Mesenchymal stem cell (in vitro differentiated cells and primary cell): ENCODE results near the gene ZNF541. TPM values are rescaled to one million over a fixed set of nuclear protein-coding genes. Genes with fewer than 3 reads are reported as not detected.

Source experiments
- DNase-seq: peaks from one replicate; pipeline ENCODE4 v3.0.0-alpha.2; 2013
- H2AFZ ChIP-seq: one replicate; pipeline ENCODE4 v1.6.1; 2013; ENCODE audit warnings: low read depth, mild to moderate bottlenecking, control low read depth, inconsistent platforms, low read length, moderate library complexity
- H2AK5ac ChIP-seq: 2 replicates; pipeline ENCODE4 v1.6.1; 2013; ENCODE audit warnings: low read length, moderate library complexity, mild to moderate bottlenecking, inconsistent platforms; ENCODE audit not compliant: severe bottlenecking
- H2BK120ac ChIP-seq: one replicate; pipeline ENCODE4 v1.6.1; 2013; ENCODE audit warnings: low read depth, mild to moderate bottlenecking, inconsistent platforms, low read length, moderate library complexity
- H2BK12ac ChIP-seq, 2 experiments: one replicate each; pipeline ENCODE4 v1.6.1; 2013; ENCODE audit warnings: inconsistent platforms in 2 of 2, low read length in 2 of 2, mild to moderate bottlenecking in 2 of 2, moderate library complexity in 2 of 2, control low read depth in 1 of 2
- H2BK15ac ChIP-seq: one replicate; pipeline ENCODE4 v1.6.1; 2013; ENCODE audit warnings: mild to moderate bottlenecking, low read depth, inconsistent platforms; ENCODE audit not compliant: poor library complexity, severe bottlenecking
- H2BK5ac ChIP-seq: 2 replicates; pipeline ENCODE4 v1.6.1; 2013; ENCODE audit warnings: low read depth, mild to moderate bottlenecking, low read length, control low read depth, inconsistent platforms; ENCODE audit not compliant: poor library complexity, severe bottlenecking
- H3K14ac ChIP-seq, 2 experiments: one replicate each; pipeline ENCODE4 v1.6.1; 2013; ENCODE audit warnings: inconsistent platforms in 2 of 2, low read length in 2 of 2, control low read depth in 1 of 2, mild to moderate bottlenecking in 1 of 2, moderate library complexity in 1 of 2
- H3K18ac ChIP-seq, 2 experiments: one replicate each; pipeline ENCODE4 v1.6.1; 2013; ENCODE audit warnings: inconsistent platforms in 2 of 2, low read length in 2 of 2, control low read depth in 1 of 2, low read depth in 1 of 2, mild to moderate bottlenecking in 1 of 2
- H3K23ac ChIP-seq, 2 experiments: one replicate each; pipeline ENCODE4 v1.6.1; 2013; ENCODE audit warnings: inconsistent platforms in 2 of 2, low read length in 2 of 2, mild to moderate bottlenecking in 2 of 2, moderate library complexity in 2 of 2, control low read depth in 1 of 2
- H3K27ac ChIP-seq: 2 replicates; pipeline ENCODE4 v1.5.1; 2013; ENCODE audit warnings: mild to moderate bottlenecking, moderate library complexity, low read length, control low read depth, inconsistent platforms; ENCODE audit not compliant: poor library complexity, severe bottlenecking
- H3K27me3 ChIP-seq, 2 experiments: 2 replicates each; pipeline versions ENCODE4 v1.6.1 to v1.7.0; 2013; ENCODE audit warnings: low read length in 2 of 2, mild to moderate bottlenecking in 2 of 2, moderate library complexity in 2 of 2, control low read depth in 1 of 2, inconsistent platforms in 1 of 2; ENCODE audit not compliant: control insufficient read depth in 1 of 2, insufficient read depth in 1 of 2
- H3K36me3 ChIP-seq, 2 experiments: 2 replicates each; pipeline versions ENCODE4 v1.6.1 to v1.7.0; 2013; ENCODE audit warnings: low read length in 2 of 2, control low read depth in 1 of 2, inconsistent platforms in 1 of 2, low read depth in 1 of 2, mild to moderate bottlenecking in 1 of 2; ENCODE audit not compliant: insufficient read depth in 2 of 2, control insufficient read depth in 1 of 2
- H3K4ac ChIP-seq, 2 experiments: one replicate each; pipeline ENCODE4 v1.6.1; 2013; ENCODE audit warnings: inconsistent platforms in 2 of 2, low read length in 2 of 2, mild to moderate bottlenecking in 2 of 2, moderate library complexity in 2 of 2, control low read depth in 1 of 2, low read depth in 1 of 2
- H3K4me1 ChIP-seq: 2 replicates; pipeline ENCODE4 v1.6.1; 2013; ENCODE audit warnings: low read depth, low read length, control low read depth; ENCODE audit not compliant: control insufficient read depth, insufficient read depth
- H3K4me2 ChIP-seq: 2 replicates; pipeline ENCODE4 v1.6.1; 2013; ENCODE audit warnings: low read length, mild to moderate bottlenecking, inconsistent platforms; ENCODE audit not compliant: poor library complexity, severe bottlenecking
- H3K4me3 ChIP-seq, 2 experiments: 2 replicates each; pipeline versions ENCODE4 v1.5.1 to v1.7.0; 2013; ENCODE audit warnings: low read length in 2 of 2, mild to moderate bottlenecking in 2 of 2, control low read depth in 1 of 2, low read depth in 1 of 2; ENCODE audit not compliant: insufficient read depth in 1 of 2
- H3K79me1 ChIP-seq: replicated peaks from 2 replicates; pipeline ENCODE4 v1.6.1; 2013; ENCODE audit warnings: mild to moderate bottlenecking, control low read depth, low read length, inconsistent platforms; ENCODE audit not compliant: poor library complexity, severe bottlenecking
- H3K9ac ChIP-seq: 2 replicates; pipeline ENCODE4 v1.7.0; 2013; ENCODE audit warnings: mild to moderate bottlenecking, low read length, moderate library complexity
- H3K9me3 ChIP-seq: 2 replicates; pipeline ENCODE4 v1.7.0; 2013; ENCODE audit warnings: mild to moderate bottlenecking, low read length; ENCODE audit not compliant: control insufficient read depth
- H4K8ac ChIP-seq: one replicate; pipeline ENCODE4 v1.6.1; 2013; ENCODE audit warnings: inconsistent platforms, mild to moderate bottlenecking, low read length, moderate library complexity
- H4K91ac ChIP-seq: one replicate; pipeline ENCODE4 v1.6.1; 2013; ENCODE audit warnings: mild to moderate bottlenecking, low read length, inconsistent platforms
- WGBS: methylation state at CpG from one replicate; pipeline ENCODE4 v1.1.7; 2013; ENCODE audit warnings: mixed read lengths; 5-methylcytosine and 5-hydroxymethylcytosine counted together
- polyA plus RNA-seq, 2 experiments: library from polyadenylated mRNA; stranded (reverse); fragments of 200-250 nt; gene quantifications; one replicate each; pipeline ENCODE4 v1.2.3, GENCODE V29; 2013

ZNF541 gene, protein sequence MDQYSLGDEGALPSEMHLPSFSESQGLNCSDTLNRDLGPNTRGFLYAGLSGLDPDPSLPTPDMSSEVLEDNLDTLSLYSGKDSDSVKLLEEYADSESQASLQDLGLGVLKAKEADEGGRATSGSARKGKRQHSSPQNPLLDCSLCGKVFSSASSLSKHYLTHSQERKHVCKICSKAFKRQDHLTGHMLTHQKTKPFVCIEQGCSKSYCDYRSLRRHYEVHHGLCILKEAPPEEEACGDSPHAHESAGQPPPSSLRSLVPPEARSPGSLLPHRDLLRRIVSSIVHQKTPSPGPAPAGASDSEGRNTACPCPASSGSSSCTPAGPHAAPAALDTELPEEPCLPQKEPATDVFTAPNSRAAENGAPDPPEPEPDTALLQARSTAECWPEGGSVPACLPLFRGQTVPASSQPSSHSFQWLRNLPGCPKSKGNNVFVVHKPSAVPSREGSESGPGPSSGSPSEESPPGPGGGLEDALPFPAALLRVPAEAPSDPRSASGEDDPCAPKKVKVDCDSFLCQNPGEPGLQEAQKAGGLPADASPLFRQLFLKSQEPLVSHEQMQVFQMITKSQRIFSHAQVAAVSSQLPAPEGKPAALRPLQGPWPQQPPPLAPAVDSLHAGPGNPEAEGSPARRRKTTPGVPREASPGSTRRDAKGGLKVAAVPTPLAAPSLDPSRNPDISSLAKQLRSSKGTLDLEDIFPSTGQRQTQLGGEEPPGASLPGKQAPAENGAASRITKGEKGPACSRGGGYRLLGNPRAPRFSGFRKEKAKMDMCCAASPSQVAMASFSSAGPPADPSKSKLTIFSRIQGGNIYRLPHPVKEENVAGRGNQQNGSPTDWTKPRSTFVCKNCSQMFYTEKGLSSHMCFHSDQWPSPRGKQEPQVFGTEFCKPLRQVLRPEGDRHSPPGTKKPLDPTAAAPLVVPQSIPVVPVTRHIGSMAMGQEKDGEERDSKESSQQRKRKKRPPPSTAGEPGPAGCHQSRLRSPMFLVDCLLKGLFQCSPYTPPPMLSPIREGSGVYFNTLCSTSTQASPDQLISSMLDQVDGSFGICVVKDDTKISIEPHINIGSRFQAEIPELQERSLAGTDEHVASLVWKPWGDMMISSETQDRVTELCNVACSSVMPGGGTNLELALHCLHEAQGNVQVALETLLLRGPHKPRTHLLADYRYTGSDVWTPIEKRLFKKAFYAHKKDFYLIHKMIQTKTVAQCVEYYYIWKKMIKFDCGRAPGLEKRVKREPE (N-terminal part only)
- 0.03 TPM for polyA plus RNA-seq (2013, experiment 1 of 2)
- polyA plus RNA-seq (2013, experiment 2 of 2) = 0.04 TPM

DNA sequence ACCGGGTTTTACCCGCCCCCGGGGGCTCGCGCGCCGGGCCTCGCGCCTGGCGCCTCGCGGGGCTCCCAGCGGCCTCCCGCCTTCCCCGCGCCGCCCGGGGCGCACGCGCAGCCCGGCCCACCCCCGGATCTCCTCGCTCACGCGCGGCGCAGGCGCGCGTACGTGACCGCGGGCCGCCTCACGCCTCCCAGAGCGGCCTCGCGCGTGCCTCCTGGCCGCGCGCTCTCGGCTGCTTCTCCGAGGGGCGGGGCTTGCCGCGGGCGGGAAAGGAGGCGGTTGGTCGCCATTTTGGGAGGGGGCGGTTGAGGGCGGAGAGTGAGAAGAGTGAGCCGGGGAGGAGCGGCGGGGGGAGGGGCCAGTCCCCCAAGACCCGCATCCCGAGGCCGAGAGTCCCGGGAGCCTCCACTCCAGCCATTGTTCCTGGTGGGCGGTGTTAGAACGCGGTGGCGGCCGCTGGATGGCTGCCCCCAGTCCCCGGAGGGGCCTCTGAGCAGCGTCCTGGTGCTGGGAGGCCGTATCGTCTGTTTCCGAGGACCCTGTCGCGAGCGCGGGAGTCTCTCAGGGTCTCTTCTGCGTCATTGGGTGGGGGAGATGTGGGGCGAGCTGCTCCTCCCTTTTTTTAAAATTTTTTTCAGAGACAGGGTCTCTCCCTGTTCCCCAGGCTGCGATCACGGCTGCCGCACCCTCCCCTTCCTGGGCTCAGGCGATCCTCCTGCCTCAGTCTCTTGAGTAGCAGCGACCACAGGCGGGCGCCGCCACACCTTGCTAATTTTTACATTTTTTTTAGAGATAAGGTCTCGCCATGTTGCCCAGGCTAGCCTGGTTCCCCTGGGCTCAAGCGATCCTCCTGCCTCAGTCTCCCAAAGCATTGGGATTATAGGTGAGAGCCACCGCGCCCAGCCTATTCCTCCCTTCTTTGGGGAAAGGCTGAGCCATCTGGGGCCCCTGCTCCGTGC is at the start of gene ZNF541:
Gene ZNF541, minus strand, starts transcription at position 78 of the 956 bp plus-strand sequence. CDS start 17,292 bp downstream, outside the sequence.
- no peak for DNase-seq
- H3K27me3 ChIP-seq = peaks cover 3 to 6% of the 10 kb centered on the region in 2 experiments
- H2BK12ac ChIP-seq = no peak within 1 kb of the TSS
- no peaks in the 10 kb centered on the region for H3K36me3 ChIP-seq
- H3K18ac ChIP-seq = no peak within 1 kb of the TSS
- peak within 1 kb of the TSS; percentile 43 for H3K9ac ChIP-seq
- no peak within 1 kb of the TSS for H3K4me2 ChIP-seq
- no peak within 1 kb of the TSS for H2BK120ac ChIP-seq
- H2AK5ac ChIP-seq = no peak within 1 kb of the TSS
- WGBS = 96% methylated on average over 89 of the region's 89 CpGs
- no peak within 1 kb of the TSS for H2BK15ac ChIP-seq
- H3K14ac ChIP-seq = no peak within 1 kb of the TSS
- no peak within 1 kb of the TSS for H3K23ac ChIP-seq
- H3K27ac ChIP-seq = no peak within 1 kb of the TSS
- no peak within 1 kb of the TSS for H4K8ac ChIP-seq
- H4K91ac ChIP-seq = no peak within 1 kb of the TSS
- no peaks in the 10 kb centered on the region for H3K79me1 ChIP-seq
- no peak within 1 kb of the TSS for H2AFZ ChIP-seq
- H2BK5ac ChIP-seq = peak within 1 kb of the TSS; percentile 19
- H3K4ac ChIP-seq = no peak within 1 kb of the TSS
- H3K9me3 ChIP-seq = no peaks in the 10 kb centered on the region
- peaks cover under 1% of the 10 kb centered on the region for H3K4me1 ChIP-seq
- peak within 1 kb of the TSS in 1 of 2 experiments; percentile 67 for H3K4me3 ChIP-seq

DNA sequence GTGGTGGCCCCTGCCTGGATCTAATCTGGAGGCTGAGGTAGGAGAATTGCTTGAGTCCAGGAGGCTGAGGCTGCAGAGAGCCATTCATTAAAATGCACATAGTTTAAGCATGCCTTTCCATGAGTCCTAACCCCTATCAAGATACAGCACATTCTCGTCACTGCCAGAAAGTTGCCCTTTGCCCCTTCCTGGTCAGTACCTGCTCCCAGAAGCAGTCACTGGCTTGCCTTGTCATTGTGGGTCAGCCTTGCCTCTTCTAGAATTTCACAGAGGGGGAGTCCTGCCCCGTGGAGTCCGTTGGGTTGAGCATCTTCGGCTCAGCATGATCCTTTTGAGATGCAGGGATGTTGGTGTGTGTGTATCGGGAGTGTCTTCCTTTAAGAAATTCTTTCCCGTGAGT is 46.8 kb upstream of the ZNF541 start:
- Histone ChIP-seq H2AK5ac (no peak overlapping the region), H3K23ac (peak overlapping the region in 1 of 2 experiments; percentile 35), H3K14ac (peak overlapping the region in 1 of 2 experiments; percentile 18), H3K4ac (no peak overlapping the region), H3K9me3 (no peaks in the 10 kb centered on the region), H3K18ac (no peak overlapping the region), H2BK5ac (no peak overlapping the region), H3K9ac (no peak overlapping the region), H3K27me3 (no peaks in the 10 kb centered on the region), H2BK120ac (no peak overlapping the region), H2BK15ac (no peak overlapping the region), H3K79me1 (peaks cover 11% of the 10 kb centered on the region), H3K36me3 (peaks cover 28 to 29% of the 10 kb centered on the region in 2 experiments), H4K8ac (no peak overlapping the region), H3K27ac (no peak overlapping the region), H3K4me3 (no peak overlapping the region), H4K91ac (no peak overlapping the region), H2BK12ac (no peak overlapping the region), H3K4me1 (peaks cover 25% of the 10 kb centered on the region), H2AFZ (no peak overlapping the region), H3K4me2 (no peak overlapping the region)
- 58% methylated on average over 6 of the region's 6 CpGs for WGBS
- DNase-seq = no peak

DNA sequence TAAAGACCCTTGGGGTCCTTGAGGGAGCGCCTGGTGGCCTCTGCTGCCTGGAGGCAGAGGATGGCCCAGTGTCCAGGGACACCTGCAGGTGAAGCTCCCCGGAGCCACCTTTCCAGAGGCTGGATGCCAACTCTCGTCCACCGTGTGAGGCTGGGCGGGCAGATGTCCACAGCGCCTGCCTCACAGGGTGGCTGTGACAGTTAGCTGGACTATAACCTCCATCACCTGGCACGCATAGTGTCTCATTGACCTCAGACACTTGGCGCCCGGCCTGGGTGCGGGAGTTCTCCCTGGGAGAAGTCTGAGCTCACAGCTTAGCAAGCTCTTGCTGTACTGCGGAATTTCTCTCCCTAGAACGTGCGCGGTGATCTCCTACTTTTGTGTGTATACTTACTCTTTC is 45.8 kb upstream of the ZNF541 start:
- no peak for DNase-seq
- Histone ChIP-seq H3K79me1 (peaks cover 9% of the 10 kb centered on the region), H3K4ac (no peak overlapping the region), H2BK12ac (no peak overlapping the region), H3K4me1 (peaks cover 25% of the 10 kb centered on the region), H2BK5ac (no peak overlapping the region), H3K4me2 (no peak overlapping the region), H3K18ac (no peak overlapping the region), H3K27me3 (no peaks in the 10 kb centered on the region), H2BK15ac (no peak overlapping the region), H2BK120ac (no peak overlapping the region), H3K4me3 (no peak overlapping the region), H2AK5ac (no peak overlapping the region), H3K36me3 (peaks cover 21 to 29% of the 10 kb centered on the region in 2 experiments), H3K14ac (no peak overlapping the region), H4K8ac (no peak overlapping the region), H3K9ac (no peak overlapping the region), H2AFZ (no peak overlapping the region), H3K27ac (no peak overlapping the region), H3K9me3 (no peaks in the 10 kb centered on the region), H3K23ac (no peak overlapping the region), H4K91ac (no peak overlapping the region)
- 96% methylated on average over 10 of the region's 14 CpGs for WGBS
